ENCODE measurements around the gene TBC1D1. TPM values are rescaled to one million over a fixed set of nuclear protein-coding genes. Genes with fewer than 3 reads are reported as not detected.

Gene TBC1D1
- total and polyA plus RNA-seq, 2 of the 8 experiments (the other 6 are each of a cell fraction or from before 2014, with no cell fraction given), result 96.9 to 162 TPM

GRCh38 chr4:37995299-37995821, 104.5 kb downstream of the TBC1D1 start (continued):
- TF ChIP-seq KDM4A (IDR thresholded peaks at IDR 0.05; ENCODE audit: low read depth, low read length, severe bottlenecking), result no peak
- TF ChIP-seq NANOG (IDR thresholded peaks at IDR 0.05; ENCODE audit: insufficient read depth, low read depth, low read length, poor library complexity, severe bottlenecking), result no peak
- no peak for TF ChIP-seq RFX5 (IDR thresholded peaks at IDR 0.05; ENCODE audit: borderline replicate concordance, low read depth, low read length)
- no peak for TF ChIP-seq JUN (IDR thresholded peaks at IDR 0.05; ENCODE audit: low read depth, low read length)
- TF ChIP-seq GABPA (IDR thresholded peaks at IDR 0.05; ENCODE audit: borderline replicate concordance, insufficient read depth, low read length), result no peak
- no peak for TF ChIP-seq SIRT6 (IDR thresholded peaks at IDR 0.05; ENCODE audit: low read length)
- no peak for TF ChIP-seq CHD1 (IDR thresholded peaks at IDR 0.05; ENCODE audit: low read depth, low read length)
- no peak for TF ChIP-seq TEAD4 (IDR thresholded peaks at IDR 0.05; ENCODE audit: low read depth, low read length)
